Activated B cell treated with CpG ODN at 0.5 μM for 24 hours (primary cell): ENCODE measurements around the gene RNF130. TPM values are rescaled to one million over a fixed set of nuclear protein-coding genes. Genes with fewer than 3 reads are reported as not detected.
A peak's percentile ranks its signal among the peaks of the same experiment; 100 is the strongest.

Experiments used
- ATAC-seq: fragments of 200-7000 bp; cut with Tn5 transposase; one replicate; pipeline ENCODE4 v1.10.0; 2021; ENCODE audit warnings: low read depth, mild to moderate bottlenecking, moderate library complexity
- CTCF ChIA-PET: fragments of 350-600 bp; sonication (Branson Sonifier 250); formaldehyde crosslinking; loops from one replicate; lab custom pipeline; 2021; ENCODE audit warnings: antibody characterized with exemption; lab: Charles Lee
- POLR2A ChIA-PET: fragments of 350-600 bp; sonication (Branson Sonifier 250); formaldehyde crosslinking; loops from one replicate; lab custom pipeline; 2021; ENCODE audit warnings: antibody characterized with exemption; lab: Charles Lee
- DNase-seq: peaks from one replicate; pipeline ENCODE4 v3.0.0; 2022
- H3K27ac Mint-ChIP-seq: one replicate; pipeline ENCODE4 v1.8.0; 2020; ENCODE audit warnings: mixed read lengths
- H3K27me3 Mint-ChIP-seq: one replicate; pipeline ENCODE4 v1.8.0; 2021; ENCODE audit warnings: mixed read lengths
- H3K36me3 Mint-ChIP-seq: one replicate; pipeline ENCODE4 v1.8.0; 2021; ENCODE audit warnings: low read depth, mixed read lengths
- H3K4me1 Mint-ChIP-seq: one replicate; pipeline ENCODE4 v1.8.0; 2021; ENCODE audit warnings: mixed read lengths
- H3K4me3 Mint-ChIP-seq: one replicate; pipeline ENCODE4 v1.8.0; 2020; ENCODE audit warnings: mild to moderate bottlenecking, mixed read lengths
- H3K9me3 Mint-ChIP-seq: one replicate; pipeline ENCODE4 v1.8.0; 2020; ENCODE audit warnings: mixed read lengths
- CTCF ChIP-seq: fragments of 200-600 bp; IDR thresholded peaks from one replicate; pipeline ENCODE4 v1.8.0; 2022; ENCODE audit warnings: antibody characterized with exemption, mild to moderate bottlenecking
- intact Hi-C: fragments of 100-400 bp; cut with micrococcal nuclease; formaldehyde crosslinking; loops from one replicate; pipeline ENCODE4 v1.15.1; 2024
- total RNA-seq: library from RNA; stranded (reverse); gene quantifications from 2 replicates; pipeline ENCODE4 v1.2.3, GENCODE V29; 2022

Gene RNF130
- total RNA-seq, 1 donor from 2014 or later: 18.5 TPM

GRCh38 chr5:179980767-179981166, 90.8 kb downstream of the RNF130 start:
- peaks cover 11% of the 10 kb centered on the region for H3K36me3 Mint-ChIP-seq
- H3K4me3 Mint-ChIP-seq: no peak overlapping the region
- no peaks in the 10 kb centered on the region for H3K9me3 Mint-ChIP-seq
- no peak overlapping the region for H3K27ac Mint-ChIP-seq
- TF ChIP-seq CTCF: no peak
- ChIA-PET CTCF (no interaction called here), POLR2A (no interaction called here)
- peaks cover under 1% of the 10 kb centered on the region for H3K4me1 Mint-ChIP-seq
- no peaks in the 10 kb centered on the region for H3K27me3 Mint-ChIP-seq
- intact Hi-C loops: no loop called here
- no peak for DNase-seq
- ATAC-seq: no peak

- no peak for ATAC-seq
- H3K27me3 Mint-ChIP-seq: no peaks in the 10 kb centered on the region
- no peak overlapping the region for H3K27ac Mint-ChIP-seq
- no peak for TF ChIP-seq CTCF
- no peak for DNase-seq
- intact Hi-C loops: no loop called here
- H3K4me1 Mint-ChIP-seq: peaks cover 18% of the 10 kb centered on the region
- peaks cover 14% of the 10 kb centered on the region for H3K36me3 Mint-ChIP-seq
- ChIA-PET POLR2A (no interaction called here), CTCF (no interaction called here)
- no peaks in the 10 kb centered on the region for H3K9me3 Mint-ChIP-seq
- H3K4me3 Mint-ChIP-seq: no peak overlapping the region
These were observed 92.8 kb downstream of the RNF130 start for GRCh38 chr5:179978792-179979191.

- no peak for DNase-seq
- Mint-ChIP-seq H3K27me3 (no peaks in the 10 kb centered on the region), H3K36me3 (peaks cover 14% of the 10 kb centered on the region), H3K9me3 (no peaks in the 10 kb centered on the region), H3K27ac (peak overlapping the region; percentile 76), H3K4me1 (peaks cover 46% of the 10 kb centered on the region), H3K4me3 (no peak overlapping the region)
- no peak for TF ChIP-seq CTCF
- ChIA-PET CTCF (interaction anchor here (1.0 to 3.2 kb wide), 9 partner anchors 57 to 244 kb away, joined by 3 to 29 read pairs (median 5); partner anchors contain the start of gene TBC1D9B), POLR2A (interaction anchor here (0.6 to 1.3 kb wide), 8 partner anchors 11 to 174 kb away, joined by 3 to 6 read pairs (median 4); partner anchors contain the start of gene TBC1D9B)
- ATAC-seq: no peak
- intact Hi-C loops: loop anchor here (1.0 to 2.0 kb wide), 6 partner anchors 67 to 243 kb away; partner anchors contain the start of gene MAML1
These were observed 95.8 kb downstream of the RNF130 start for GRCh38 chr5:179975713-179976134.

- ChIA-PET POLR2A (interaction anchor here (0.6 to 1.3 kb wide), 9 partner anchors 10 to 353 kb away, joined by 3 to 6 read pairs (median 3); partner anchors contain the start of gene TBC1D9B), CTCF (interaction anchor here (0.7 to 3.2 kb wide), 12 partner anchors 57 to 243 kb away, joined by 3 to 29 read pairs (median 4); partner anchors contain the start of gene TBC1D9B)
- DNase-seq (peak; percentile 58), ATAC-seq (peak; percentile 84)
- peaks cover 51% of the 10 kb centered on the region for H3K4me1 Mint-ChIP-seq
- H3K36me3 Mint-ChIP-seq: peaks cover 14% of the 10 kb centered on the region
- peak overlapping the region; percentile 76 for H3K27ac Mint-ChIP-seq
- H3K9me3 Mint-ChIP-seq: no peaks in the 10 kb centered on the region
- intact Hi-C loops: loop anchor here (1.0 to 5.0 kb wide), 7 partner anchors 67 to 353 kb away; partner anchors contain the start of genes HNRNPH1 and MAML1
- H3K4me3 Mint-ChIP-seq: no peak overlapping the region
- TF ChIP-seq CTCF: no peak
- no peaks in the 10 kb centered on the region for H3K27me3 Mint-ChIP-seq
These were observed 96.4 kb downstream of the RNF130 start for GRCh38 chr5:179974946-179975712.
